ENCODE measurements around the gene SLC9A6. TPM values are rescaled to one million over a fixed set of nuclear protein-coding genes. Genes with fewer than 3 reads are reported as not detected.

SLC9A6 gene
- 13.8 and 24.5 TPM in 2 replicates for total RNA-seq

DNA sequence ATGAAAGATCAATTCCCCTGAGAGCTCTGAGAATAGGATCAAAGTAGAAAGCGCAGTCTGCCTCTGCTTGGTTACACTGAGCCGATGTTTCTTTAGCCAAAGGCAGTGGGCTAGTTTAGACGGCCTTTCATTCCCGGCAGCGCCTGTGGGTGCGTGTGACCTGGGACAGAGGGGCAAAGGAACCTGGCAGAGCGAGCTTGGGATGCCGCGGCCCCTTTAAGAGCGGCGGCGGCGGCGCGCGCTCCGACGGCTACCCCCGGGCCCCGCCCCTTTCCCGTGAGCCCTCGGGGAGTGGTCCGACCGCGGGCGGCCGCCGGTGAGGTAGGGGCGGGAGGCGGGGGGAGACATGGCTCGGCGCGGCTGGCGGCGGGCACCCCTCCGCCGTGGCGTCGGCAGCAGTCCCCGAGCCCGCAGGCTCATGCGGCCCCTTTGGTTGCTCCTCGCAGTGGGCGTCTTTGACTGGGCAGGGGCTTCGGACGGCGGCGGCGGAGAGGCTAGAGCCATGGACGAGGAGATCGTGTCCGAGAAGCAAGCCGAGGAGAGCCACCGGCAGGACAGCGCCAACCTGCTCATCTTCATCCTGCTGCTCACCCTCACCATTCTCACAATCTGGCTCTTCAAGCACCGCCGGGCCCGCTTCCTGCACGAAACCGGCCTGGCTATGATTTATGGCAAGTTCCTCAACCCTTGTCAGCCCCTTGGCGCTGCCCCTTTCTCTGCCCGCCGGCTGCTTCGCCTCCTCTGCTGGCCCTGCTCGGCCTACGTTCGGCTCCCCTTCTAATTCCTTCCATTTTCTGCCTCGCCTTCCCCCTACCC lies at the start of gene SLC9A6:
Gene SLC9A6 (plus strand): TSS at position 279 of the 816 bp plus-strand sequence. CDS start 224 bp downstream, at position 503.

DNA sequence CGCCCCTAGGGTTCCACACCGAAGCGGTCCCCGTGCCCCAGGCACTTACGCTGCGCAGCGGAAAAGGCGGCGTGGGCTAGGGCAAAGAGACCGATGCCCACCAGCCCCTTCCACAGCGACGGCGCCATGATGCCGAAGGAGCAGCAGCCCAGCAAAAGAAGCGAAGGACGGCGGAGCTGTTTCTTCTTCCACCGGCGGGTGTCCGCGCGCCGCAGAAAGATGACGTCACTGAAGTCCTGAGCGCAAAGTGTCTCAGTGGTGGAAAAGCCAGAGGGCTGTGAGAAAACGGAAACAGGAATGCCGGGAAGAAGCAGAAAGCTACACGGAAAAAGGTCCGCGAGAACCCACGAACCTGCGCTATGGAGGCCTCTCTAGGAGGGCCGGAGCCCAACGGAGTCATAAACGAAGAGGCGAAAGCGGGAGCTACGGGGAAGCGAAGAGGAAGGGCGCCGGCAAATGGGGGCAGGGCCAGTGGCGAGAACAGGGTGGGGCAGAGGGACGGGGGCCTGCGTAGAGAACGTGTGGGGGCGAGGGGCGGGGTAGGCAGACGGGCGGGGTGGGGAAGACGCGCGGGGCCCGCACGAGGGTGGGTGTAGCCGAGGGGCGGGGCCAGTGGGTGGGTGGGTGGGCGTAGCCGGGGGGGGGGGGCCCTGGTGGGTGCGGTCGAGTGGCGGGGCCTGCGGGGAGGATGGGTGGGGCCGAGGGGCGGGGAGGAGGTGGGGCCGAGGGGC lies 11.5 kb upstream of the SLC9A6 start, which contains the start of gene MMGT1:
Gene MMGT1 (minus strand): TSS at position 441 of the 731 bp plus-strand sequence. CDS start 313 bp downstream, at position 128.

Other genes starting within 250 kb of the SLC9A6 start
- gene CT45A3, start 217.2 kb upstream of the SLC9A6 start, total RNA-seq, result not detected in 2 replicates
- gene CT45A5, start 199.9 kb upstream of the SLC9A6 start, total RNA-seq, result not detected in 2 replicates
- not detected in 2 replicates for gene CT45A6, start 182.6 kb upstream of the SLC9A6 start, total RNA-seq
- not detected in 2 replicates for gene CT45A2, start 165.4 kb upstream of the SLC9A6 start, total RNA-seq
- not detected in 2 replicates for gene CT45A7, start 148.2 kb upstream of the SLC9A6 start, total RNA-seq
- gene CT45A8, start 130.9 kb upstream of the SLC9A6 start, total RNA-seq, result not detected in 2 replicates
- not detected in 2 replicates for gene CT45A9, start 113.6 kb upstream of the SLC9A6 start, total RNA-seq
- not detected in 2 replicates for gene CT45A10, start 92.0 kb upstream of the SLC9A6 start, total RNA-seq
- not detected in 2 replicates for gene SAGE1, start 91.7 kb upstream of the SLC9A6 start, total RNA-seq
- 19.3 and 32.4 TPM in 2 replicates for gene MMGT1, start 11.4 kb upstream of the SLC9A6 start, total RNA-seq
- gene FHL1, start 162.1 kb downstream of the SLC9A6 start, total RNA-seq, result 69.3 and 80.1 TPM in 2 replicates